Measurements from ENCODE around the gene SLC1A4.
A peak's percentile ranks its signal among the peaks of the same experiment; 100 is the strongest.

The SLC1A4 gene

DNA sequence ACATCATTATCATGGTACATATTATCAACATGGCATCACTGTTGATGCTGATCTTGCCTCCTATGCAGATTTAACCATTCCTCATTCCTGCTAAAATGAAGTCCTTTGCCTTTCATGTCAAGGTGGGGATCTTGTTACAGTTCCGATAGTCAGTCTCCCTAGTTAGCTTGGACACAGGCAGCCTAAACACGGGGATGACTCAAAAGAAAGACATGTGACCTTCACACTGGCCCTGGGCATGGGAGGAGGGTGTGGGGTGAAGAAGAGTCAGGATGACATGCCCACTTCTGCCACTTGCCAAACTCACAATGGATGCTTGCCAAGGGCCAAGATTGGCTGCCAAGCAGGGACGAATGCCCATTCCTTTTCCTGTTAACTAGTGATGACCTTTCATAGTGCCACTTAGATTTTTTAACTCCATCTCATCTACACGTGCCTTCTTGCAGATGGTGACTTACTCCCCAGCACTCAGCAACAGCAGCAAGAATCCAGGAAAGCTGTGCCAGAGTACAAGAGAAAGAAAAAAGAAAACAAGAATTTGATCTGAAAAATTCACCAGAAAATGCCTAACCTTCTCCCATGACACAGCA is 13.9 kb upstream of the SLC1A4 start:
- DNase-seq (ENCODE audit: low read depth) = peak; percentile 15
- TF ChIP-seq, protein P1, sequence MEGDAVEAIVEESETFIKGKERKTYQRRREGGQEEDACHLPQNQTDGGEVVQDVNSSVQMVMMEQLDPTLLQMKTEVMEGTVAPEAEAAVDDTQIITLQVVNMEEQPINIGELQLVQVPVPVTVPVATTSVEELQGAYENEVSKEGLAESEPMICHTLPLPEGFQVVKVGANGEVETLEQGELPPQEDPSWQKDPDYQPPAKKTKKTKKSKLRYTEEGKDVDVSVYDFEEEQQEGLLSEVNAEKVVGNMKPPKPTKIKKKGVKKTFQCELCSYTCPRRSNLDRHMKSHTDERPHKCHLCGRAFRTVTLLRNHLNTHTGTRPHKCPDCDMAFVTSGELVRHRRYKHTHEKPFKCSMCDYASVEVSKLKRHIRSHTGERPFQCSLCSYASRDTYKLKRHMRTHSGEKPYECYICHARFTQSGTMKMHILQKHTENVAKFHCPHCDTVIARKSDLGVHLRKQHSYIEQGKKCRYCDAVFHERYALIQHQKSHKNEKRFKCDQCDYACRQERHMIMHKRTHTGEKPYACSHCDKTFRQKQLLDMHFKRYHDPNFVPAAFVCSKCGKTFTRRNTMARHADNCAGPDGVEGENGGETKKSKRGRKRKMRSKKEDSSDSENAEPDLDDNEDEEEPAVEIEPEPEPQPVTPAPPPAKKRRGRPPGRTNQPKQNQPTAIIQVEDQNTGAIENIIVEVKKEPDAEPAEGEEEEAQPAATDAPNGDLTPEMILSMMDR (IDR thresholded peaks at IDR 0.05; ENCODE audit: control insufficient read depth, extremely low read depth, insufficient read depth) = no peak
- H3K4me3 ChIP-seq (ENCODE audit: low read depth, low read length) = no peak overlapping the region

DNA sequence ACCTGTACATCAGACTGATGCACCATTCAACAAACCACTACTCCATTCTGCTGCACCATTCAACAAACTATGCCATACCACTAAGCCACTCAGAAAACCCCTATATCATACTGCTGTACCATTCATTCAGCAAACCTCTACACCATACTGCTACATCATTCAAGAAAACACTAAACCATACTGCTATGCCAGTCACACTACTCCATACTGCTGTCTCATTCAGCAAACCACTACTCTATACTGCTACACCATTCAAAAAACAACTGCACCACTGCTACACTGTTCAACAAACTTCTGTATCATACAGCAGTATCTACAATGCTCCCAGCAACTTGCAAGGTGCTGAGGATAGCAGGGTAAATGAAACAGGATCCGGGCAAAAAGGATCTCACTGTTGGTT is 12.9 kb upstream of the SLC1A4 start:
- no peak overlapping the region for H3K4me3 ChIP-seq (ENCODE audit: low read depth, low read length)
- DNase-seq (ENCODE audit: low read depth) = no peak
- TF ChIP-seq, protein P1 (IDR thresholded peaks at IDR 0.05; ENCODE audit: control insufficient read depth, extremely low read depth, insufficient read depth) = no peak

DNA sequence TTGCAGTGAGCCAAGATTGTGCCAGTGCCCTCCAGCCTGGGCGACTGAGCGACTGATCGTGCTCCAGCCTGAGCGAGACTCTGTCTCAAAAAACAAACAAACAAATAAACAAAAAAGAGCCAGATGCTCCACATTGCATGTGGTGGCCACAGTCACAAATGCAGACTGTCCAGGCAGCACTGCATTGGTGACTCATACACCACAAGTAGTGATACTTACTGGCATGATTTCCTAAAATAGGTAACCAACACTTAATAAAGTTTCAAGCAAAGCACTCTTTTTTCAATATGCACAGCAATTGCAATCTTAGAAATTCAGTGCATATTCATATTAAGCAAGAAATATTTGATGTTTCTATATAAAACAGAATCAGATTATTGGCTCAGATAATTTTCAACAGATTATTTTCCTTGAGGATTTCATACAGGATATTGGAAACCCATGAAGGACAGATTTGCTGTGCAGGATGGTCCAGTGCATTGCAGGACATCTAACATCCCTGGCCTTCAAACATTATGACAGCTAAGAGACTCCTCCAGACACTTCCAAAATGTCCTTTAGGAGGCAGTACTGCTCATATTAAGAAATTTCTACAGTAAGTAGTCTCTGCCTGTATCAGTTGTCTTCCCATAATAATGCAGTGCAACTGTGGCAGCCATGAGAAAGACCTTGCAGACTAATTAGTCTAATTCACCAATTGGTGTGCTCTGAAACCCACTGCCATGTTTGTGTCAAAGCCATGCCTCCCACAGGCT is 10.5 kb upstream of the SLC1A4 start:
- H3K4me3 ChIP-seq (ENCODE audit: low read depth, low read length) = no peak overlapping the region
- DNase-seq (ENCODE audit: low read depth) = no peak
- TF ChIP-seq, protein P1 (IDR thresholded peaks at IDR 0.05; ENCODE audit: control insufficient read depth, extremely low read depth, insufficient read depth) = no peak

DNA sequence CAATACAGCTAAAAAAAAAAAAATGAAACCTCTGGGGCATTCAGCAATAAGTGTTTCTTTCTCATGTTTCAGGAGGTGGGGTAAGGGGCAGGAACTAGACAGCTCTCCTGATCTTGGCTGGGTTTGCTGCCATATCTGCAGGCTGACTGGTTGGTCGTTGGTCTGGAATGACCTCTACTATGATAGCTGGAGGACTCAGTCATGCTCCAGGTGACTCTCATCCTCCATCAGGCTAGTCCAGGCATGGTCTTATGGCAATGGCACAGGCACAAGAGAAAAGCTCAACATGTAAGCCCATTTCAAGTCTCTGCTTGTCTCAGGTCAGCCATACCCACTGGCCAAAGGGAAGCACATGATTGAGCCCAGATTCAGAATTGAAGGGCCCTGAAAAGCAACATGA is 9.5 kb upstream of the SLC1A4 start:
- H3K4me3 ChIP-seq (ENCODE audit: low read depth, low read length) = no peak overlapping the region
- TF ChIP-seq, protein P1 (IDR thresholded peaks at IDR 0.05; ENCODE audit: control insufficient read depth, extremely low read depth, insufficient read depth) = no peak
- DNase-seq (ENCODE audit: low read depth) = no peak

DNA sequence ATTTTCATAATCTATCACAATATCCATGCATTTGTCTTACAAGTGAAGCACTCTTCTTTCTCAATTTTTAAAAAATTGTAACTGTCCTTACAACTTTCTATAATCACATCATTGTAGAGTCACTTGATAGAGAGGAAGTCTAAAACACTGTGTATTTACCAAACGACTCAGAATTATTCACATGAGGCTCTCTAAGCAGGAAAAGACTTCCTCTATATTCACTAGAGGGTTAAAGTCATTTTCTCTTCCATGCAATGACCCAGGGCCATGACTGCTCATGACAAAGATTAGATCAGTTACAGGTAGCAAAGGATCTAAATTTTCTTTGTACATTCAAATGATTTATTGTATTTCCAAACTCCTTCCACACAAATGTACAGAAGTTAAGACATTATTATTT is 9.0 kb upstream of the SLC1A4 start:
- no peak for DNase-seq (ENCODE audit: low read depth)

DNA sequence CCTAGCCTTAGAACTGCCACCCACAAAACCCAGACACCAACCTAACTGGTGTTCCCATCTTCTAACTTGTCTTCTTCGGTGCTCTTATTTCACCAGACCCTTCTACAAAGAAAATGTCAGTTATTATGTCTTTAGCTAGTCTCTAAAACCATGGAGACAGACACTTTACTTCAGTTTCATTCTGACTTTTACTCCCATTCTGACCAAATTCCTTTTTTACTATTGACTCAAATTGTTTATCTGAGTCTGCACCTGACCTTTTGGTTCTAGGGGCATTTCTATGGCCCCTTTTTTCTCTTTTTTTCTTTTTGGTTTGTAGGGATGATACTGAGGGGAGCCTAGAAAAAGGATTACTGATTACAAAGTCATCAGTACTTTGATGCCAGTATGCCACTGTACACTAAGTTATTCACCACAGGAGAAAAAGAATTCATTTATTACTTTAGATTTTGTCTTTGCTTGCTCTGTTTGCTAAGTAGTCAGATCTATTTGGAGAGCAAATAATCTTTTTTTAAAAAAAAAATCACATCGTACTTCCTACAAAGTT is 6.8 kb upstream of the SLC1A4 start:
- DNase-seq (ENCODE audit: low read depth) = no peak
- H3K4me3 ChIP-seq (ENCODE audit: low read depth, low read length) = no peak overlapping the region
- TF ChIP-seq, protein P1 (IDR thresholded peaks at IDR 0.05; ENCODE audit: control insufficient read depth, extremely low read depth, insufficient read depth) = no peak

More for the DNA sequence above, 9.0 kb upstream of the SLC1A4 start:
- no peak overlapping the region for H3K4me3 ChIP-seq (ENCODE audit: low read depth, low read length)
- TF ChIP-seq, protein P1 (IDR thresholded peaks at IDR 0.05; ENCODE audit: control insufficient read depth, extremely low read depth, insufficient read depth) = no peak
